ENCODE results near the gene SPIRE1. TPM values are rescaled to one million over a fixed set of nuclear protein-coding genes. Genes with fewer than 3 reads are reported as not detected.

The SPIRE1 gene
- total RNA-seq, 4 donors from 2014 or later: 55.5 to 72.5 (median 60.4) TPM

GRCh38 chr18:12456441-12456840 lies 201.5 kb downstream of the SPIRE1 start:
- Histone ChIP-seq H3K27ac (peak overlapping the region; percentile 61 to 97 (median 82)), H3K4me3 (no peak overlapping the region), H3K4me1 (peaks cover 0 to 32% (median 15%) of the 10 kb centered on the region in 4 donors), H3K36me3 (peaks cover 0 to 53% (median 0%) of the 10 kb centered on the region in 3 donors), H3K27me3 (no peaks in the 10 kb centered on the region), H3K9me3 (no peaks in the 10 kb centered on the region)
- TF ChIP-seq CTCF (IDR thresholded peaks at IDR 0.05) (no peak), POLR2A (IDR thresholded peaks at IDR 0.05) (no peak), EP300 (IDR thresholded peaks at IDR 0.05) (no peak)
- WGBS, 2 donors: 81 to 82% methylated on average over 3 of the region's 3 CpGs
- no peak for DNase-seq (ENCODE audit: low spot score in 2 of 2)

GRCh38 chr18:12455496-12455895 lies 202.4 kb downstream of the SPIRE1 start:
- no peak for TF ChIP-seq CTCF (IDR thresholded peaks at IDR 0.05)
- peak in 1 of 2 donors; percentile 36 for TF ChIP-seq POLR2A (IDR thresholded peaks at IDR 0.05)
- peak; percentile 91 to 96 for TF ChIP-seq EP300 (IDR thresholded peaks at IDR 0.05)
- Histone ChIP-seq H3K4me3 (no peak overlapping the region), H3K27ac (peak overlapping the region; percentile 70 to 97 (median 90)), H3K36me3 (peaks cover 0 to 56% (median 0%) of the 10 kb centered on the region in 3 donors), H3K4me1 (peaks cover 0 to 23% (median 10%) of the 10 kb centered on the region in 4 donors), H3K27me3 (no peaks in the 10 kb centered on the region), H3K9me3 (no peaks in the 10 kb centered on the region)
- 30 to 36% methylated on average over 7 of the region's 7 CpGs for WGBS, 2 donors
- DNase-seq (ENCODE audit: low spot score in 2 of 2): peak; percentile 27 to 56

GRCh38 chr18:12452784-12453183 lies 205.1 kb downstream of the SPIRE1 start:
- no peak for DNase-seq (ENCODE audit: low spot score in 2 of 2)
- no peak for TF ChIP-seq EP300 (IDR thresholded peaks at IDR 0.05)
- H3K27me3 ChIP-seq: no peaks in the 10 kb centered on the region
- H3K9me3 ChIP-seq: no peaks in the 10 kb centered on the region
- peaks cover 0 to 19% (median 9%) of the 10 kb centered on the region in 4 donors for H3K4me1 ChIP-seq
- WGBS, 2 donors: 95% methylated on average over 3 of the region's 3 CpGs
- peak overlapping the region in 3 of 4 donors; percentile 34 to 90 (median 60) for H3K27ac ChIP-seq
- no peak overlapping the region for H3K4me3 ChIP-seq
- peaks cover 0 to 63% (median 0%) of the 10 kb centered on the region in 3 donors for H3K36me3 ChIP-seq

GRCh38 chr18:12451428-12451827 lies 206.5 kb downstream of the SPIRE1 start:
- WGBS, 2 donors: 55 to 64% methylated on average over 4 of the region's 4 CpGs
- H3K36me3 ChIP-seq: peaks cover 0 to 69% (median 0%) of the 10 kb centered on the region in 3 donors

GRCh38 chr18:12449051-12449785 lies 208.7 kb downstream of the SPIRE1 start:
- peak in 1 of 2 donors; percentile 16 for DNase-seq (ENCODE audit: low spot score in 2 of 2)
- Histone ChIP-seq H3K27ac (peak overlapping the region in 3 of 4 donors; percentile 19 to 64 (median 58)), H3K4me3 (no peak overlapping the region), H3K36me3 (peaks cover 0 to 88% (median 0%) of the 10 kb centered on the region in 3 donors), H3K27me3 (no peaks in the 10 kb centered on the region), H3K9me3 (peaks cover 0 to 8% (median 0%) of the 10 kb centered on the region in 4 donors), H3K4me1 (peaks cover 0 to 6% (median 2%) of the 10 kb centered on the region in 4 donors)
- WGBS, 2 donors: 88% methylated on average over 27 of the region's 27 CpGs
- TF ChIP-seq POLR2A (IDR thresholded peaks at IDR 0.05): no peak
- TF ChIP-seq EP300 (IDR thresholded peaks at IDR 0.05): peak in 1 of 2 donors; percentile 24
- no peak for TF ChIP-seq CTCF (IDR thresholded peaks at IDR 0.05)

More at GRCh38 chr18:12451428-12451827, 206.5 kb downstream of the SPIRE1 start:
- Histone ChIP-seq H3K9me3 (no peaks in the 10 kb centered on the region), H3K4me3 (no peak overlapping the region), H3K4me1 (peaks cover 0 to 9% (median 6%) of the 10 kb centered on the region in 4 donors), H3K27ac (peak overlapping the region in 3 of 4 donors; percentile 21 to 90 (median 45)), H3K27me3 (no peaks in the 10 kb centered on the region)
- no peak for TF ChIP-seq CTCF (IDR thresholded peaks at IDR 0.05)
- no peak for TF ChIP-seq POLR2A (IDR thresholded peaks at IDR 0.05)
- TF ChIP-seq EP300 (IDR thresholded peaks at IDR 0.05): no peak
- DNase-seq (ENCODE audit: low spot score in 2 of 2): no peak

Data from tibial nerve (tissue), 4 donors.